Nephron progenitor cell (in vitro differentiated cells): Measurements from ENCODE around the gene APMAP.

Experiments
- DNase-seq: peaks from one replicate; pipeline ENCODE4 v3.0.0; 2021
- H3K27ac Mint-ChIP-seq: 2 replicates; pipeline ENCODE4 v1.8.0; 2021; ENCODE audit warnings: mild to moderate bottlenecking, moderate library complexity, mixed read lengths
- H3K27me3 Mint-ChIP-seq: 2 replicates; pipeline ENCODE4 v1.8.0; 2021; ENCODE audit warnings: mild to moderate bottlenecking, low read depth, mixed read lengths; ENCODE audit not compliant: poor library complexity
- H3K36me3 Mint-ChIP-seq: 2 replicates; pipeline ENCODE4 v1.8.0; 2021; ENCODE audit warnings: low read depth, mixed read lengths
- H3K4me1 Mint-ChIP-seq: 2 replicates; pipeline ENCODE4 v1.8.0; 2021; ENCODE audit warnings: mixed read lengths
- H3K4me3 Mint-ChIP-seq: 2 replicates; pipeline ENCODE4 v1.8.0; 2021; ENCODE audit warnings: mild to moderate bottlenecking, moderate library complexity, mixed read lengths
- H3K9me3 Mint-ChIP-seq: 2 replicates; pipeline ENCODE4 v1.8.0; 2021; ENCODE audit warnings: mild to moderate bottlenecking, moderate library complexity, mixed read lengths
- TF ChIP-seq, protein P1 (sequence below): fragments of 200-600 bp; sonication (generic); IDR thresholded peaks from 2 replicates; pipeline ENCODE4 v1.5.0; 2021; ENCODE audit warnings: antibody characterized with exemption

Gene APMAP

DNA sequence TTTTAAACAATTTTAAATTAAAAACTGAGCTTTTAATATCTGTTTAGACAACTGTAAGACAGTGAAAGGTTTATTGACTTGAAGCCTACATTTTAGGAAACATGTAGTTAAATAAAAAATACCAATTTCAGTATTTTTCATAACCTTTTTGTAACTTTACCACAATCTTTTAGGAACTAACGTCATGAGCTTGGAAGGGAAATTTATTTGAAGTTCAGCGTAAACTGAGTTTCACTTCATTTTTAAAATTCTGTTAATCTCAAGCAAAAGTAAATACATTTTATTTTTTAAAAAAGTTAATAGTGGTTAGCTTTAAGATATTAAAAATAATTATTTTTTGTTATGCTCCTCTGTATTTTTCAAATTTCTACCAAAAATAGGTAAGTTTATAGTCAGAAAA, 38.0 kb downstream of the APMAP start:
- TF ChIP-seq, protein P1, sequence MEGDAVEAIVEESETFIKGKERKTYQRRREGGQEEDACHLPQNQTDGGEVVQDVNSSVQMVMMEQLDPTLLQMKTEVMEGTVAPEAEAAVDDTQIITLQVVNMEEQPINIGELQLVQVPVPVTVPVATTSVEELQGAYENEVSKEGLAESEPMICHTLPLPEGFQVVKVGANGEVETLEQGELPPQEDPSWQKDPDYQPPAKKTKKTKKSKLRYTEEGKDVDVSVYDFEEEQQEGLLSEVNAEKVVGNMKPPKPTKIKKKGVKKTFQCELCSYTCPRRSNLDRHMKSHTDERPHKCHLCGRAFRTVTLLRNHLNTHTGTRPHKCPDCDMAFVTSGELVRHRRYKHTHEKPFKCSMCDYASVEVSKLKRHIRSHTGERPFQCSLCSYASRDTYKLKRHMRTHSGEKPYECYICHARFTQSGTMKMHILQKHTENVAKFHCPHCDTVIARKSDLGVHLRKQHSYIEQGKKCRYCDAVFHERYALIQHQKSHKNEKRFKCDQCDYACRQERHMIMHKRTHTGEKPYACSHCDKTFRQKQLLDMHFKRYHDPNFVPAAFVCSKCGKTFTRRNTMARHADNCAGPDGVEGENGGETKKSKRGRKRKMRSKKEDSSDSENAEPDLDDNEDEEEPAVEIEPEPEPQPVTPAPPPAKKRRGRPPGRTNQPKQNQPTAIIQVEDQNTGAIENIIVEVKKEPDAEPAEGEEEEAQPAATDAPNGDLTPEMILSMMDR, result no peak
- H3K36me3 Mint-ChIP-seq, result no peaks in the 10 kb centered on the region
- H3K27me3 Mint-ChIP-seq, result peaks cover 3% of the 10 kb centered on the region
- H3K4me1 Mint-ChIP-seq, result no peaks in the 10 kb centered on the region
- no peak for DNase-seq
- no peaks in the 10 kb centered on the region for H3K9me3 Mint-ChIP-seq
- no peak overlapping the region for H3K27ac Mint-ChIP-seq
- H3K4me3 Mint-ChIP-seq, result no peak overlapping the region

DNA sequence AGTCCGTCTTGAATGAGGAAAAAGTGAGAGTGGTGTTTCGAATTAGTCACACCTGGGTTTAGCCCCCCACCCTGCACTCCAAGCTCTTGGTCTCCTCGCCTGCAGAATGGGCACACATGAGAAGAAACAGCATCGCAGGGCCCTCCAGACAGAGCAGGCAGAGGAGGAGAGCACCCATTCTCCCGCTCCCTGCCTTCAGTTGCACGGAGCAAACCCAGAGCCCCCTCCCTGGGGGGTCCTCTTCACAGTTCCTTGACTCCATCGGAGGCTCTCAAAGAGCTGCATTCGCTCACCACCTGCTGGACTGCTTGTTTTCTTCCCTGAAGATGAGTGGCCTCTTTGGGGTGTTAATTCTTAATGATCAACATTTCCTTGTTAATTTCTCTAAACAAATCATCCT, 38.4 kb downstream of the APMAP start:
- H3K27ac Mint-ChIP-seq, result no peak overlapping the region
- H3K27me3 Mint-ChIP-seq, result peaks cover 5% of the 10 kb centered on the region
- H3K36me3 Mint-ChIP-seq, result no peaks in the 10 kb centered on the region
- TF ChIP-seq, protein P1, result no peak
- H3K4me3 Mint-ChIP-seq, result no peak overlapping the region
- H3K4me1 Mint-ChIP-seq, result no peaks in the 10 kb centered on the region
- H3K9me3 Mint-ChIP-seq, result no peaks in the 10 kb centered on the region
- no peak for DNase-seq

DNA sequence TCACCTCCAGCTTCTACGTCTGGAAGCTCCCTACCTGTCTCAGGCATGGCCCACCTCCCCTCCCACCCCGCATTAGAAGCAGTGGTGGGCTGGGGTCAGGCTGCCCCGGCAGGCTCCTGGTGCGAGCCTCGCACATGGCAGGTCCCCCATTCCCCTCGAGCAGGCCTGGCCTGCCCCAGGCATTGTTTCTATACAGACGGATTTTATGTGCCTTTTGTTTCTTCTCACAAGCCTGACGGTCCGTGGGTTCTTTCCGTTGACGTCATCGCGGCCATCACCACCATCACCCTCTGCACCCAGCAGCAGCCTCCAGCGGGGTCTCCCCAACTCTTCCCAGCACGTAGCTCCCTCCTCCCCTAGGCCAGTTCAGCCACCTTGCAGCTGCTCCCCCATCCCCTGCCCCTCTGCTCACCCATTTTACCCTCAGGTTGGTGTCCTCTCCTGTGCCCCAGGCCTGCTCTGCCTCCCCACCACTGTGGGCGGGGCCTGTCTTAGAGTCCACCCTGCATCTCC, 38.9 kb downstream of the APMAP start:
- no peaks in the 10 kb centered on the region for H3K4me1 Mint-ChIP-seq
- H3K27ac Mint-ChIP-seq, result no peak overlapping the region
- H3K9me3 Mint-ChIP-seq, result no peaks in the 10 kb centered on the region
- peaks cover 5% of the 10 kb centered on the region for H3K27me3 Mint-ChIP-seq
- H3K4me3 Mint-ChIP-seq, result no peak overlapping the region
- TF ChIP-seq, protein P1, result no peak
- DNase-seq, result no peak
- H3K36me3 Mint-ChIP-seq, result no peaks in the 10 kb centered on the region

DNA sequence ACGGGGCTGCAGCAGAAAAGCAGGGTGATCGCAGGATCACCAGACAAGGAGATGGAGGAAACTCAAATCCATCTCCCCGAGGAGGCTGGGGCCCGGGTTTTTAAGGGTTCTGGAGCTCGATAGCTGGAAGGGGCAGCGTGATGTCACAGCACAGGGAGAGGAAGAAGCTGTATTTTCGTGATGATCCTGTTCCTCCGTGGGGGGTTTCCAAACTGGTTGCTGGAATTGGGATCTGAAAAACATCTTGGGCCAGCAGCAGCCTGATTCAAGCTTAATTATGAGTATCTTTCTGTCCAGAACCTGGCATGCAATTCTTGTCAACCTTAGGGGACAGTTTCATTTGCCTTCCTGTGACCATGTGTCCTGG, 39.4 kb downstream of the APMAP start:
- Mint-ChIP-seq H3K4me1 (no peaks in the 10 kb centered on the region), H3K36me3 (no peaks in the 10 kb centered on the region), H3K9me3 (peaks cover 3% of the 10 kb centered on the region), H3K27me3 (peaks cover 9% of the 10 kb centered on the region), H3K4me3 (no peak overlapping the region), H3K27ac (no peak overlapping the region)
- TF ChIP-seq, protein P1, result no peak
- DNase-seq, result no peak

DNA sequence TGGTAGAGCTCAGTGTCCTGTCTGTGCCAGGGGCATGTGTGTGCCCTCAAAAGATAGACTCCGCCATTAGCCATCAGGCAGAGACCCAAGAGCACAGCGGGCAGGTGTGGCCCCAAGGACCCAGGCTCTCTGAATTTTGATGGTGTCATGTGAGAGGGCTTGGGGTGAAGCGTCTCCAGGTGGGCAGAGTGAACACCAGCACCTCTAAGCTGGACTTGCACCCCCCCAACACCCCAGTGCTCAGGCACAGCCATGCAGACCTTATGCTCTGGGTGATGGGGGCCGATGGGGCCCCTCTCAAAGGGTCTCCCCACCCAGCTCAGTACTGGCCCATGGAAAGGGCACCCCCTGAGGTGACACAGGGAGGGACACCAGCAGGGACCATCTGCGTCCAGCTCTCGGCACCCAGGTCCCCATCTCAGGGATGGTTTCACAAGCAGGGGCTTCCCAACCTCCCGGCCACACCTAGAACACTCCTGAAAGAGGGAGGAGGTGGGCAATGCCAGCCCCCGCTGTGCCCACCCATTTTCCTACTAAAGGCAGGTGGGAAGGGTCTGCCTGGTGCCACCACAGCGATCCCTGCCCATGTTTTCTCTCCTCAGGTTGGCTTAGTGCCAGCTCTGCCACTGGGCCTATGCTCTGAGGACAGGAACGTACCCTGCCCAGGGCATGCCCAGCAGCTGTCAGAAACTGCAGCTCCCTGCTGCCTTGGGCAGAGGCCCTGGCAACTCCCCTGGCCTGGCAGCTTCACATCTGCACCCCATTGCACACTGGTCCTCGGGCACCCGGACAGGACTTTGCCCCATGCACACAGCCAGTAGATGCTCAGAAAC, 40.0 kb downstream of the APMAP start:
- Mint-ChIP-seq H3K4me3 (no peak overlapping the region), H3K27ac (no peak overlapping the region), H3K27me3 (peaks cover 13% of the 10 kb centered on the region), H3K4me1 (no peaks in the 10 kb centered on the region), H3K9me3 (peaks cover 9% of the 10 kb centered on the region), H3K36me3 (no peaks in the 10 kb centered on the region)
- no peak for DNase-seq
- TF ChIP-seq, protein P1, result no peak
